ENCODE results near the gene TIMP2.

DNA sequence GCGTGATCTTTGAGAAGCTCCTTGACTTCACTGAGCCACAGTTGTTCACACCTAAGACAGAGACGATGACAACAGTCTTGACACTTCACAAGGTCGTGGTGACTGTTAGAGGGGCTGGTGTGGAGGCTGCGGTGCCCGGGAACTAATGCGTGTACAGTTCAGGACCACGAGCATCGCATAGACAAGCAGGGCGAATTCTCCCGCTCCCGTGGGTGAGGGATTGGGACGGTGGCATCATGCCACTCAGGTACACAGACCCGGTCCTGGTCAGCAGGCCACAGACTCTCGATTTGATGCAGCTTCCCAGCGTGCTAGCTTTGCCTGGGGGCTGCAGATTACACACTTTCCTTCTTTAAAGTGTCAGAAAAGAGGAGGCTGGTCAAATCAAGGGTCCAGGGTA, 46.9 kb downstream of the TIMP2 start:
- TF ChIP-seq CTCF (IDR thresholded peaks at IDR 0.05) (no peak), POLR2A (IDR thresholded peaks at IDR 0.05) (no peak)
